Sigmoid colon (tissue), 7 donors: ENCODE measurements around the gene CLDN6. TPM values are rescaled to one million over a fixed set of nuclear protein-coding genes. Genes with fewer than 3 reads are reported as not detected.

ENCODE experiments used
- DNase-seq: peaks from one replicate; pipeline ENCODE4 v3.0.0-alpha.2; 2019
- H3K27ac ChIP-seq, 4 donors: fragments of 200-600 bp; sonication (generic); one replicate each; pipeline ENCODE4 v1.5.1; 2016 to 2019; ENCODE audit warnings: mild to moderate bottlenecking in 1 of 4
- H3K27me3 ChIP-seq, 3 donors: fragments of 200-600 bp; sonication (generic); one replicate each; pipeline ENCODE4 v1.5.1; 2019; ENCODE audit warnings: mild to moderate bottlenecking in 1 of 3
- H3K36me3 ChIP-seq, 4 donors: fragments of 200-600 bp; sonication (generic); one replicate each; pipeline ENCODE4 v1.5.1; 2016 to 2019
- H3K4me1 ChIP-seq, 4 donors: fragments of 200-600 bp; sonication (generic); one replicate each; pipeline ENCODE4 v1.5.1; 2017 to 2019
- H3K4me3 ChIP-seq, 4 donors: fragments of 200-600 bp; sonication (generic); one replicate each; pipeline ENCODE4 v1.5.1; 2017 to 2019; ENCODE audit warnings: mild to moderate bottlenecking in 2 of 4, moderate library complexity in 1 of 4
- H3K9me3 ChIP-seq, 4 donors: fragments of 200-600 bp in 3 of 4; sonication (generic) in 3 of 4; one replicate each; pipeline versions ENCODE4 v1.5.1 to v1.6.1; 2013 to 2019
- CTCF ChIP-seq, 4 experiments: fragments of 450-650 bp in 3 of 4; fragments of 200-600 bp in 1 of 4; IDR thresholded peaks; one replicate each; pipeline ENCODE4 v1.5.1; 2016 to 2019; ENCODE audit warnings: antibody characterized with exemption in 4 of 4, mild to moderate bottlenecking in 3 of 4, moderate library complexity in 2 of 4
- EP300 ChIP-seq, 4 donors: sonication (generic); formaldehyde crosslinking; IDR thresholded peaks; one replicate each; pipeline ENCODE4 v1.6.1; 2017; ENCODE audit warnings: antibody characterized with exemption in 4 of 4
- POLR2A ChIP-seq, 2 donors: fragments of 450-650 bp; IDR thresholded peaks; one replicate each; pipeline ENCODE4 v1.6.1; 2016; ENCODE audit warnings: antibody characterized with exemption in 2 of 2, mild to moderate bottlenecking in 2 of 2, moderate library complexity in 2 of 2
- POLR2AphosphoS5 ChIP-seq, 4 donors: sonication (generic); formaldehyde crosslinking; IDR thresholded peaks; one replicate each; pipeline ENCODE4 v1.6.1; 2017; ENCODE audit warnings: antibody characterized with exemption in 4 of 4
- WGBS, 2 donors: extraction: QIAGEN DNeasy Blood & Tissue Kit; methylation state at CpG; one replicate each; pipeline ENCODE4 v1.1.7; 2013; 5-methylcytosine and 5-hydroxymethylcytosine counted together
- intact Hi-C: fragments of 100-400 bp; cut with DNase I; formaldehyde crosslinking; loops from one replicate; pipeline ENCODE4 v1.15.1; 2023
- polyA plus RNA-seq, 3 donors: library from polyadenylated mRNA; stranded (reverse); fragments of 200-250 nt; gene quantifications; one replicate each; pipeline ENCODE4 v1.2.3, GENCODE V29; 2013
- total RNA-seq, 4 donors: library from RNA; depleted of rRNA; stranded (reverse); fragments of >200 nt; gene quantifications; one replicate each; pipeline ENCODE4 v1.1.0, GENCODE V29; 2016
- donor health status: healthy with polysubstance abuse.
- donor health status: Bipolar disorder and iron deficiency.
- donor health status: healthy.

CLDN6 gene
- total and polyA plus RNA-seq, 7 donors, result not detected

- Histone ChIP-seq H3K36me3 (no peaks in the 10 kb centered on the region), H3K4me3 (no peak overlapping the region), H3K4me1 (peaks cover 0 to 3% (median 3%) of the 10 kb centered on the region in 4 donors), H3K27ac (no peak overlapping the region), H3K27me3 (peaks cover 24 to 95% (median 84%) of the 10 kb centered on the region in 3 donors), H3K9me3 (no peaks in the 10 kb centered on the region)
- no peak for TF ChIP-seq POLR2A (IDR thresholded peaks at IDR 0.05)
- no peak for TF ChIP-seq EP300 (IDR thresholded peaks at IDR 0.05)
- TF ChIP-seq CTCF (IDR thresholded peaks at IDR 0.05), result no peak
- no peak for TF ChIP-seq POLR2AphosphoS5 (IDR thresholded peaks at IDR 0.05)
- no peak for DNase-seq
- intact Hi-C loops, result no loop called here
- 48 to 64% methylated on average over 21 of the region's 21 CpGs for WGBS, 2 donors
Observed at GRCh38 chr16:3009568-3010390, 8.2 kb downstream of the CLDN6 start.

GRCh38 chr16:3008690-3009037, 9.3 kb downstream of the CLDN6 start:
- Histone ChIP-seq H3K27ac (no peak overlapping the region), H3K27me3 (peaks cover 22 to 90% (median 79%) of the 10 kb centered on the region in 3 donors), H3K36me3 (no peaks in the 10 kb centered on the region), H3K4me1 (peaks cover 0 to 5% (median 4%) of the 10 kb centered on the region in 4 donors), H3K9me3 (no peaks in the 10 kb centered on the region), H3K4me3 (no peak overlapping the region)
- TF ChIP-seq POLR2AphosphoS5 (IDR thresholded peaks at IDR 0.05), result no peak
- TF ChIP-seq POLR2A (IDR thresholded peaks at IDR 0.05), result no peak
- no peak for TF ChIP-seq CTCF (IDR thresholded peaks at IDR 0.05)
- TF ChIP-seq EP300 (IDR thresholded peaks at IDR 0.05), result no peak
- intact Hi-C loops, result no loop called here
- WGBS, 2 donors, result 78 to 84% methylated on average over 4 of the region's 4 CpGs
- DNase-seq, result no peak

GRCh38 chr16:3007957-3008689, 9.9 kb downstream of the CLDN6 start:
- Histone ChIP-seq H3K4me1 (peaks cover 0 to 7% (median 5%) of the 10 kb centered on the region in 4 donors), H3K9me3 (no peaks in the 10 kb centered on the region), H3K27me3 (peaks cover 22 to 88% (median 73%) of the 10 kb centered on the region in 3 donors), H3K36me3 (no peaks in the 10 kb centered on the region), H3K27ac (no peak overlapping the region), H3K4me3 (no peak overlapping the region)
- no peak for DNase-seq
- TF ChIP-seq CTCF (IDR thresholded peaks at IDR 0.05) (no peak), EP300 (IDR thresholded peaks at IDR 0.05) (no peak), POLR2AphosphoS5 (IDR thresholded peaks at IDR 0.05) (no peak), POLR2A (IDR thresholded peaks at IDR 0.05) (no peak)
- intact Hi-C loops, result no loop called here
- 9 to 15% methylated on average over 17 of the region's 17 CpGs for WGBS, 2 donors

- H3K27ac ChIP-seq, result no peak overlapping the region
- H3K9me3 ChIP-seq, result no peaks in the 10 kb centered on the region
- peaks cover 22 to 79% (median 65%) of the 10 kb centered on the region in 3 donors for H3K27me3 ChIP-seq
- intact Hi-C loops, result no loop called here
- DNase-seq, result no peak
- TF ChIP-seq POLR2AphosphoS5 (IDR thresholded peaks at IDR 0.05), result no peak
- no peak for TF ChIP-seq POLR2A (IDR thresholded peaks at IDR 0.05)
- peaks cover 0 to 7% (median 5%) of the 10 kb centered on the region in 4 donors for H3K4me1 ChIP-seq
- H3K4me3 ChIP-seq, result no peak overlapping the region
- no peaks in the 10 kb centered on the region for H3K36me3 ChIP-seq
- WGBS, 2 donors, result 9 to 29% methylated on average over 13 of the region's 13 CpGs
Observed at GRCh38 chr16:3007059-3007956, 10.7 kb downstream of the CLDN6 start.
